Measurements from ENCODE around the gene EXOC4. TPM values are rescaled to one million over a fixed set of nuclear protein-coding genes. Genes with fewer than 3 reads are reported as not detected.

The EXOC4 gene
- total and polyA plus RNA-seq, 2 donors (not counting 3 experiments of a cell fraction or from before 2014, with no cell fraction given) = 20.3 to 73.1 TPM

DNA sequence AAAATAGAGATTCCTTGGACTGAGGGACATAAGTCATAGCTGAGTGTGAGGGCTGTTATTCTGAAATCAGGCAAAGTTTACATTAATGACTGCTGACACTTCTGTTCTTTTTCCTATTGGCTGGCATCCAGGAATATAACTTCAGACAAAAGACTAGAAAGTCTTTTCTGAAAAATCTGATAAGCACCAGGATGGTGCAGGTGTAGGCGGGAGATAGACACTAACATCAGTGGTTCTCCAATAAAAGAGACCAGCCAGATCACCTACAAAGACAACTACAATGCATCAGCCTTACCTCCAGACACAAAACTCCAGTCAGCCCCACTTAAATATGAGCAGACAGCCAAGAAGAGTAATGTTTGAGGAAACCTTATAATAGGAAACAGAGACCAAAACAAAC is 705.9 kb downstream of the EXOC4 start:
- H3K9me3 ChIP-seq (replicated peaks; ENCODE audit: control insufficient read depth, insufficient read depth, low read length) = no peaks in the 10 kb centered on the region
- CTCF ChIA-PET = no interaction called here
- H3K9ac ChIP-seq (replicated peaks; ENCODE audit: extremely low read depth, insufficient read depth, low read length) = no peak overlapping the region
- intact Hi-C loops (cut with micrococcal nuclease) (no loop called here), dilution Hi-C loops (cut with MboI; ENCODE audit: extremely low pct_ligation_motif_present, low sequenced_read_pairs) (no loop called here)
- H2AFZ ChIP-seq (ENCODE audit: low read depth, low read length) = no peak overlapping the region
- FAIRE-seq (no peak), DNase-seq (ENCODE audit: low read depth, low spot score) (peak; percentile 41)
- no peaks in the 10 kb centered on the region for H4K20me1 ChIP-seq (replicated peaks; ENCODE audit: control insufficient read depth, extremely low read depth, insufficient read depth, low read length)
- no peaks in the 10 kb centered on the region for H3K9me1 ChIP-seq (replicated peaks; ENCODE audit: control insufficient read depth, extremely low read depth, insufficient read depth, low read length)
- H3K36me3 ChIP-seq (ENCODE audit: control insufficient read depth in 2 of 2, extremely low read depth in 1 of 2, insufficient read depth in 2 of 2, low read length in 2 of 2) = no peaks in the 10 kb centered on the region
- no peak overlapping the region for H3K4me2 ChIP-seq (ENCODE audit: insufficient read depth, low read length)
- POLR2A ChIA-PET = no interaction called here
- H3K4me3 ChIP-seq (replicated peaks in 1 of 3; ENCODE audit: insufficient read depth in 1 of 3, low read depth in 1 of 3, low read length in 3 of 3) = no peak overlapping the region
- TF ChIP-seq FOS (IDR thresholded peaks at IDR 0.05; ENCODE audit: borderline replicate concordance, insufficient read depth, low read length) (no peak), POLR2A (IDR thresholded peaks at IDR 0.05; ENCODE audit: low read depth, low read length) (no peak), GATA2 (IDR thresholded peaks at IDR 0.05; ENCODE audit: insufficient read depth, insufficient read length, low read depth, low read length) (no peak), JUN (IDR thresholded peaks at IDR 0.05; ENCODE audit: borderline replicate concordance, insufficient read depth, insufficient read length, low read depth) (no peak), EZH2 (IDR thresholded peaks at IDR 0.05; ENCODE audit: borderline replicate concordance, low read depth, low read length, severe bottlenecking) (no peak), POLR2AphosphoS5 (IDR thresholded peaks at IDR 0.05; ENCODE audit: insufficient read depth, low read depth, low read length) (no peak), MYC (IDR thresholded peaks at IDR 0.05; ENCODE audit: low read depth, low read length) (no peak)
- TF ChIP-seq, protein P1, sequence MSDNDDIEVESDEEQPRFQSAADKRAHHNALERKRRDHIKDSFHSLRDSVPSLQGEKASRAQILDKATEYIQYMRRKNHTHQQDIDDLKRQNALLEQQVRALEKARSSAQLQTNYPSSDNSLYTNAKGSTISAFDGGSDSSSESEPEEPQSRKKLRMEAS (IDR thresholded peaks at IDR 0.05; ENCODE audit: insufficient read depth, insufficient read length) = no peak
- TF ChIP-seq, protein P2, sequence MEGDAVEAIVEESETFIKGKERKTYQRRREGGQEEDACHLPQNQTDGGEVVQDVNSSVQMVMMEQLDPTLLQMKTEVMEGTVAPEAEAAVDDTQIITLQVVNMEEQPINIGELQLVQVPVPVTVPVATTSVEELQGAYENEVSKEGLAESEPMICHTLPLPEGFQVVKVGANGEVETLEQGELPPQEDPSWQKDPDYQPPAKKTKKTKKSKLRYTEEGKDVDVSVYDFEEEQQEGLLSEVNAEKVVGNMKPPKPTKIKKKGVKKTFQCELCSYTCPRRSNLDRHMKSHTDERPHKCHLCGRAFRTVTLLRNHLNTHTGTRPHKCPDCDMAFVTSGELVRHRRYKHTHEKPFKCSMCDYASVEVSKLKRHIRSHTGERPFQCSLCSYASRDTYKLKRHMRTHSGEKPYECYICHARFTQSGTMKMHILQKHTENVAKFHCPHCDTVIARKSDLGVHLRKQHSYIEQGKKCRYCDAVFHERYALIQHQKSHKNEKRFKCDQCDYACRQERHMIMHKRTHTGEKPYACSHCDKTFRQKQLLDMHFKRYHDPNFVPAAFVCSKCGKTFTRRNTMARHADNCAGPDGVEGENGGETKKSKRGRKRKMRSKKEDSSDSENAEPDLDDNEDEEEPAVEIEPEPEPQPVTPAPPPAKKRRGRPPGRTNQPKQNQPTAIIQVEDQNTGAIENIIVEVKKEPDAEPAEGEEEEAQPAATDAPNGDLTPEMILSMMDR (IDR thresholded peaks at IDR 0.05; ENCODE audit: extremely low read depth in 1 of 2, insufficient read depth in 1 of 2, low read depth in 1 of 2, low read length in 2 of 2) = no peak
- no peaks in the 10 kb centered on the region for H3K4me1 ChIP-seq (ENCODE audit: control insufficient read depth, extremely low read depth, insufficient read depth, low read length)
- no peaks in the 10 kb centered on the region for H3K27me3 ChIP-seq (ENCODE audit: control insufficient read depth in 2 of 2, insufficient read depth in 2 of 2, low read length in 2 of 2)
- no peaks in the 10 kb centered on the region for H3K79me2 ChIP-seq (ENCODE audit: control insufficient read depth, insufficient read depth, low read length)
- no peak overlapping the region for H3K27ac ChIP-seq (ENCODE audit: insufficient read depth, low read depth, low read length)
- BruUV-seq (replicated peaks) = no TSS peak
